Measurements from ENCODE around the gene PHKA2.
"Not testable (repeated sequence)": the region's sequence is repeated elsewhere in the genome, so short reads cannot be mapped to it uniquely, and the experiment has no call there.

The PHKA2 gene

GRCh38 chrX:18855919-18856644 lies 127.8 kb downstream of the PHKA2 start:
- DNase-seq: no peak

DNA sequence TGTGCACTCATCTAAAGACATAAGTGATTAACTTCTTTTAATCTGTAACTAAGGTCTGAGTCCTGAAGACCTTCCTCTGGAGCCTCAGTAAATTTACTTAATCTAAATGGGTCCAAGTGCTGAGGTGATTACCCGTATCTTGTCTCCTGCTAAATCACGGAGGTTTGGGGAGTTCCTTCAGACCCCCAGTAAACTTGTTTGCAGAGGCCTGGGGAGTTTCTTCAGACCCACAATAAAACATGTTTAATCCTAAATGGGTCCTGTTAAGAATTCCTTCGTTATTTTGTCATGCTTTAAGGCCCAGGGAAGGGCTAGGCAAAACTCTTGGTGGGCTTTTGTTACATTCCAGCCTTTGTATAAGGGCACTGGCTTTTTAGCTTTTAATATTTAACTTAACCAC lies 136.0 kb downstream of the PHKA2 start:
- DNase-seq: not testable (repeated sequence)

Data from NCI-H524 (cell line).